LoVo (cell line): Measurements from ENCODE around the gene FRYL.

Experiments
- DNase-seq: peaks from one replicate; pipeline ENCODE4 v3.0.0-alpha.2; 2016; ENCODE audit warnings: low spot score

The FRYL gene

GRCh38 chr4:48604527-48604926 lies 175.6 kb downstream of the FRYL start:
- peak; percentile 19 for DNase-seq

- DNase-seq: no peak
Measured at GRCh38 chr4:48604041-48604440, 176.0 kb downstream of the FRYL start.

GRCh38 chr4:48603366-48604003 lies 176.6 kb downstream of the FRYL start:
- DNase-seq: peak; percentile 42

GRCh38 chr4:48602763-48603162 lies 177.3 kb downstream of the FRYL start:
- DNase-seq: no peak

- DNase-seq: peak; percentile 14
Measured at GRCh38 chr4:48602222-48602621, 177.9 kb downstream of the FRYL start.

GRCh38 chr4:48596336-48596735 lies 183.7 kb downstream of the FRYL start:
- no peak for DNase-seq

- no peak for DNase-seq
Measured at GRCh38 chr4:48594180-48594579, 185.9 kb downstream of the FRYL start.

GRCh38 chr4:48591372-48591771 lies 188.7 kb downstream of the FRYL start:
- DNase-seq: no peak

GRCh38 chr4:48590884-48591283 lies 189.2 kb downstream of the FRYL start:
- DNase-seq: no peak

- DNase-seq: no peak
Measured at GRCh38 chr4:48589098-48589445, 191.0 kb downstream of the FRYL start.

- DNase-seq: no peak
Measured at GRCh38 chr4:48588230-48589097, 191.6 kb downstream of the FRYL start.

- DNase-seq: no peak
Measured at GRCh38 chr4:48585401-48585800, 194.7 kb downstream of the FRYL start.

- peak; percentile 63 for DNase-seq
Measured at GRCh38 chr4:48578132-48578968, 201.7 kb downstream of the FRYL start.

- DNase-seq: no peak
Measured at GRCh38 chr4:48575964-48576363, 204.1 kb downstream of the FRYL start.

GRCh38 chr4:48571471-48571870 lies 208.6 kb downstream of the FRYL start:
- DNase-seq: no peak

- DNase-seq: no peak
Measured at GRCh38 chr4:48570646-48571220, 209.3 kb downstream of the FRYL start.

- DNase-seq: no peak
Measured at GRCh38 chr4:48566034-48566384, 214.1 kb downstream of the FRYL start.

- no peak for DNase-seq
Measured at GRCh38 chr4:48565362-48566033, 214.6 kb downstream of the FRYL start.

GRCh38 chr4:48564151-48564550 lies 215.9 kb downstream of the FRYL start:
- DNase-seq: no peak

GRCh38 chr4:48558819-48559218 lies 221.3 kb downstream of the FRYL start:
- no peak for DNase-seq

GRCh38 chr4:48558026-48558425 lies 222.1 kb downstream of the FRYL start:
- no peak for DNase-seq

- no peak for DNase-seq
Measured at GRCh38 chr4:48557478-48557877, 222.6 kb downstream of the FRYL start.
